Fibroblast of lung (primary cell): ENCODE data around the gene CDKAL1. TPM values are rescaled to one million over a fixed set of nuclear protein-coding genes. Genes with fewer than 3 reads are reported as not detected.

Source experiments
- DNase-seq, 2 donors: peaks; one replicate each; pipeline versions ENCODE4 v3.0.0 to v3.0.0-alpha.2; 2010; ENCODE audit warnings: low read depth in 2 of 2
- H2AFZ ChIP-seq: 2 replicates; pipeline ENCODE4 v1.5.1; 2012; ENCODE audit warnings: low read length, control low read depth, inconsistent platforms
- H3K27ac ChIP-seq: 2 replicates; pipeline ENCODE4 v1.5.1; 2011; ENCODE audit warnings: low read length, control low read depth; ENCODE audit not compliant: insufficient read depth
- H3K27me3 ChIP-seq: 2 replicates; pipeline ENCODE4 v1.5.1; 2011; ENCODE audit warnings: mild to moderate bottlenecking, low read length; ENCODE audit not compliant: control insufficient read depth, insufficient read depth
- H3K36me3 ChIP-seq: 2 replicates; pipeline ENCODE4 v1.5.1; 2011; ENCODE audit warnings: low read length; ENCODE audit not compliant: control insufficient read depth, insufficient read depth
- H3K4me1 ChIP-seq: 2 replicates; pipeline ENCODE4 v1.5.1; 2011; ENCODE audit warnings: low read length; ENCODE audit not compliant: control insufficient read depth, insufficient read depth; ENCODE audit errors: extremely low read depth
- H3K4me2 ChIP-seq: 2 replicates; pipeline ENCODE4 v1.5.1; 2011; ENCODE audit warnings: low read length, control low read depth; ENCODE audit not compliant: insufficient read depth; ENCODE audit errors: extremely low read depth
- H3K4me3 ChIP-seq, 4 experiments: fragments of 200-600 bp in 1 of 4; sonication (generic) in 1 of 4; replicated peaks in 1 of 4; 2 replicates each; pipeline ENCODE4 v1.5.1; 2011 to 2016; ENCODE audit warnings: low read length in 4 of 4, low read depth in 3 of 4, mild to moderate bottlenecking in 3 of 4, control low read depth in 2 of 4, inconsistent platforms in 1 of 4, mixed read lengths in 1 of 4; ENCODE audit not compliant: insufficient read depth in 1 of 4; ENCODE audit errors: control extremely low read depth in 1 of 4
- H3K79me2 ChIP-seq: 2 replicates; pipeline ENCODE4 v1.5.1; 2012; ENCODE audit warnings: mild to moderate bottlenecking, low read length, inconsistent platforms; ENCODE audit not compliant: control insufficient read depth, insufficient read depth
- H3K9ac ChIP-seq: 2 replicates; pipeline ENCODE4 v1.5.1; 2011; ENCODE audit warnings: mild to moderate bottlenecking, low read length, control low read depth; ENCODE audit not compliant: insufficient read depth
- H3K9me3 ChIP-seq: 2 replicates; pipeline ENCODE4 v1.5.1; 2012; ENCODE audit warnings: low read depth, low read length; ENCODE audit not compliant: control insufficient read depth, insufficient read depth
- H4K20me1 ChIP-seq: 2 replicates; pipeline ENCODE4 v1.5.1; 2011; ENCODE audit warnings: low read length; ENCODE audit not compliant: control insufficient read depth, insufficient read depth; ENCODE audit errors: extremely low read depth
- EZH2 ChIP-seq: IDR thresholded peaks from 2 replicates; pipeline ENCODE4 v1.5.1; 2012; ENCODE audit warnings: low read length, control low read depth, mild to moderate bottlenecking; ENCODE audit errors: missing control alignments
- polyA plus RNA-seq, 2 donors: library from polyadenylated mRNA; depleted of rRNA in 1 of 2; stranded (reverse) in 1 of 2; unstranded in 1 of 2; fragments of >200 nt; gene quantifications; 2 replicates each; pipeline ENCODE4 v1.2.1, GENCODE V29; 2011 to 2012; ENCODE audit warnings: missing spikeins in 1 of 2
- total RNA-seq: library from RNA; depleted of rRNA; stranded (reverse); fragments of >200 nt; gene quantifications from 2 replicates; pipeline ENCODE4 v1.2.1, GENCODE V29; 2014
- TF ChIP-seq, protein P1 (sequence below), 2 donors: IDR thresholded peaks in 1 of 2; conservative IDR thresholded peaks in 1 of 2; 1 replicate in 1 of 2; 2 replicates in 1 of 2; pipeline ENCODE4 v1.5.1; 2011 to 2012; ENCODE audit warnings: low read length in 2 of 2, control low read depth in 1 of 2, inconsistent platforms in 1 of 2, low read depth in 1 of 2, mild to moderate bottlenecking in 1 of 2

The CDKAL1 gene
- total and polyA plus RNA-seq, 2 donors (not counting 1 experiment from before 2014, with no cell fraction given): 7.4 to 15.0 TPM

DNA sequence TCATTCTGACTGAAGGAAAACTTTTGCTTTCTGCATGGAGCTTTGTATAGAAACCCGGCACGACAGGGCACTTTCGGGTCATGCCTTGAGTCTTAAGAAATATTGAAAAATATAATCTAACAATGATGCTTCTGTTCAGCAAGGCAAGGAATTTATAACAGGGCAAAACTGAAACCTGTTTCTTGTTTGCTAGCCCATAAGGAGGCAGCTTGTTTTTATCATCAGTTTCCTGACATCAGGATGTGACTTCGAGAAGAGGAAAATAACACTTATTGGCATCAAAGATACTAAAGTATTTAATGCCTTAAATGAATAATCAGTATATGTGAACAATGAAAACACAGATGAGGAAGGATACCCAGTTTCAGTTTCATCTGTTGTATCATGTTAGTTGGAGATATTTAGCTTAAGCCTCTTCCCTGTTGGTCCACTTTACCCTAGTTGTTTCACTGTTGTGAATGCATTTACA is 146.5 kb downstream of the CDKAL1 start:
- H3K36me3 ChIP-seq: no peaks in the 10 kb centered on the region
- H3K9me3 ChIP-seq: no peaks in the 10 kb centered on the region
- no peaks in the 10 kb centered on the region for H3K79me2 ChIP-seq
- no peaks in the 10 kb centered on the region for H3K27me3 ChIP-seq
- peak overlapping the region in 2 of 4 experiments; percentile 6 to 30 for H3K4me3 ChIP-seq
- no peak overlapping the region for H3K9ac ChIP-seq
- peaks cover 3% of the 10 kb centered on the region for H3K4me1 ChIP-seq
- peak overlapping the region; percentile 69 for H3K4me2 ChIP-seq
- H3K27ac ChIP-seq: no peak overlapping the region
- H2AFZ ChIP-seq: no peak overlapping the region
- DNase-seq: no peak
- TF ChIP-seq EZH2: no peak
- TF ChIP-seq, protein P1, sequence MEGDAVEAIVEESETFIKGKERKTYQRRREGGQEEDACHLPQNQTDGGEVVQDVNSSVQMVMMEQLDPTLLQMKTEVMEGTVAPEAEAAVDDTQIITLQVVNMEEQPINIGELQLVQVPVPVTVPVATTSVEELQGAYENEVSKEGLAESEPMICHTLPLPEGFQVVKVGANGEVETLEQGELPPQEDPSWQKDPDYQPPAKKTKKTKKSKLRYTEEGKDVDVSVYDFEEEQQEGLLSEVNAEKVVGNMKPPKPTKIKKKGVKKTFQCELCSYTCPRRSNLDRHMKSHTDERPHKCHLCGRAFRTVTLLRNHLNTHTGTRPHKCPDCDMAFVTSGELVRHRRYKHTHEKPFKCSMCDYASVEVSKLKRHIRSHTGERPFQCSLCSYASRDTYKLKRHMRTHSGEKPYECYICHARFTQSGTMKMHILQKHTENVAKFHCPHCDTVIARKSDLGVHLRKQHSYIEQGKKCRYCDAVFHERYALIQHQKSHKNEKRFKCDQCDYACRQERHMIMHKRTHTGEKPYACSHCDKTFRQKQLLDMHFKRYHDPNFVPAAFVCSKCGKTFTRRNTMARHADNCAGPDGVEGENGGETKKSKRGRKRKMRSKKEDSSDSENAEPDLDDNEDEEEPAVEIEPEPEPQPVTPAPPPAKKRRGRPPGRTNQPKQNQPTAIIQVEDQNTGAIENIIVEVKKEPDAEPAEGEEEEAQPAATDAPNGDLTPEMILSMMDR (conservative IDR thresholded peaks at IDR 0.05 in 1 of 2, IDR thresholded peaks at IDR 0.05 in 1 of 2; ENCODE audit: low read depth in 1 of 2, low read length in 2 of 2): no peak
- no peaks in the 10 kb centered on the region for H4K20me1 ChIP-seq

DNA sequence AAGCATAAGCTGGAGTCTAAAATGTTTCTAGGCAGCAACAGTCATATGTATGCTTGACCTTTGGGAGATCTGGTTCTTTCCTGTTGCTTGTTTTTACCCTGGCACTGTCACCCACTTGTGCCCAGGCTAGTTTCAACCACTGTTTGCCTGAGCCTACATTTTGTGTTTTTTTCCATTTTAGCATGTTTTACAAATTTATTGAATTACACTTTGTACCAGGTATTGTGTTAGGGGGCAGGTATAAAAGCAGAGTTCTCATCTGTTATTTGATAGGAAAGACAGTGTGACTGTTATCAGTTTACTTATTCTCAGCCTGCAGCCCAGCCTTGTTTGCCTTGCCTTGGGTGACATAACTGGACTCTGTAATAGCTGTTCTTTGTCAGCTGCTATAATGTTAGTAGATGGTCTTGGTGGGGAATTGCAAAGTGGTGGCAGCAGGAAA is 147.0 kb downstream of the CDKAL1 start:
- no peak overlapping the region for H3K27ac ChIP-seq
- H3K9ac ChIP-seq: no peak overlapping the region
- no peaks in the 10 kb centered on the region for H3K27me3 ChIP-seq
- no peak for DNase-seq
- H3K4me3 ChIP-seq: no peak overlapping the region
- H3K79me2 ChIP-seq: no peaks in the 10 kb centered on the region
- no peaks in the 10 kb centered on the region for H3K36me3 ChIP-seq
- H2AFZ ChIP-seq: no peak overlapping the region
- H3K9me3 ChIP-seq: no peaks in the 10 kb centered on the region
- H4K20me1 ChIP-seq: no peaks in the 10 kb centered on the region
- H3K4me1 ChIP-seq: peaks cover 3% of the 10 kb centered on the region
- H3K4me2 ChIP-seq: no peak overlapping the region
- TF ChIP-seq, protein P1 (conservative IDR thresholded peaks at IDR 0.05 in 1 of 2, IDR thresholded peaks at IDR 0.05 in 1 of 2; ENCODE audit: low read depth in 1 of 2, low read length in 2 of 2): no peak
- no peak for TF ChIP-seq EZH2

DNA sequence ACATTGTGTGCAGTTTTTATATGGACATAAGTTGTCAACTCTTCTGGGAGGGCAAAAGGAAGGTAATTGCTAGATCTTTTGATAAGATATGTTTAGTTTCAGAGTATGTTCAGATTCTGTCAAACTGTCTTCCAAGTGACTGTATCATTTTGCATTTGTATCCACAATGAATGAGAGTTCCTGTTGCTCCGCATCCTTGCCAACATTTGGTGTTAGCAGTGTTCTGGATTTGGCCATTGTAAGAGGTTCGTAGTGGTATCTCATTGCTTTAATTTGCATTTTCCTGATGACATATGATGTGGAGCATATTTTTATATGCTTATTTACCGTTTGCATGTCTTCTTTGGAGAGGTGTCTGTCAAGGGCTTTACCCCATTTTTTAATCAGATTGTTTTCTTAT is 150.2 kb downstream of the CDKAL1 start:
- no peak overlapping the region for H3K9ac ChIP-seq
- H3K79me2 ChIP-seq: no peaks in the 10 kb centered on the region
- TF ChIP-seq, protein P1 (conservative IDR thresholded peaks at IDR 0.05 in 1 of 2, IDR thresholded peaks at IDR 0.05 in 1 of 2; ENCODE audit: low read depth in 1 of 2, low read length in 2 of 2): no peak
- no peak for TF ChIP-seq EZH2
- no peak overlapping the region for H3K4me2 ChIP-seq
- no peak overlapping the region for H2AFZ ChIP-seq
- no peaks in the 10 kb centered on the region for H3K36me3 ChIP-seq
- H3K9me3 ChIP-seq: no peaks in the 10 kb centered on the region
- H3K27me3 ChIP-seq: no peaks in the 10 kb centered on the region
- DNase-seq: no peak
- no peak overlapping the region for H3K27ac ChIP-seq
- H3K4me3 ChIP-seq: no peak overlapping the region
- peaks cover 3% of the 10 kb centered on the region for H3K4me1 ChIP-seq
- no peaks in the 10 kb centered on the region for H4K20me1 ChIP-seq
